GM18499 (cell line): Measurements from ENCODE around the gene FDX2.

Source experiments
- ATAC-seq: cut with Tn5 transposase; IDR thresholded peaks from one replicate; pipeline ENCODE4 v1.9.1; 2021; ENCODE audit warnings: moderate number of reproducible peaks; ENCODE audit not compliant: insufficient read depth, unreplicated experiment

Gene FDX2

GRCh38 chr19:10306327-10306726 is 9.5 kb downstream of the FDX2 start:
- no peak for ATAC-seq

GRCh38 chr19:10305139-10305806 is 10.5 kb downstream of the FDX2 start:
- ATAC-seq = no peak

- no peak for ATAC-seq
Observed at GRCh38 chr19:10299545-10300458, 16.0 kb downstream of the FDX2 start.

GRCh38 chr19:10295847-10296591 is 19.8 kb downstream of the FDX2 start:
- ATAC-seq = no peak

- no peak for ATAC-seq
Observed at GRCh38 chr19:10295305-10295846, 20.4 kb downstream of the FDX2 start.

- no peak for ATAC-seq
Observed at GRCh38 chr19:10294368-10294697, 21.5 kb downstream of the FDX2 start.

- no peak for ATAC-seq
Observed at GRCh38 chr19:10293637-10294367, 22.0 kb downstream of the FDX2 start.

- ATAC-seq = no peak
Observed at GRCh38 chr19:10292789-10293636, 22.8 kb downstream of the FDX2 start.

GRCh38 chr19:10292206-10292788 is 23.5 kb downstream of the FDX2 start:
- ATAC-seq = no peak

- ATAC-seq = no peak
Observed at GRCh38 chr19:10291554-10292205, 24.1 kb downstream of the FDX2 start.

GRCh38 chr19:10290876-10291553 is 24.8 kb downstream of the FDX2 start:
- ATAC-seq = no peak

- ATAC-seq = no peak
Observed at GRCh38 chr19:10290357-10290875, 25.4 kb downstream of the FDX2 start.

GRCh38 chr19:10289836-10290356 is 25.9 kb downstream of the FDX2 start, which contains the start of gene ICAM5:
TSS of gene ICAM5 (plus strand) at chr19:10289952. CDS start at chr19:10290044, 92 bp downstream.
- ATAC-seq = no peak

GRCh38 chr19:10289167-10289835 is 26.5 kb downstream of the FDX2 start:
- no peak for ATAC-seq

GRCh38 chr19:10288662-10289166 is 27.1 kb downstream of the FDX2 start:
- no peak for ATAC-seq
